ENCODE measurements around the gene TAF3.

- TF ChIP-seq POLR2A (IDR thresholded peaks at IDR 0.05) (no peak), CTCF (IDR thresholded peaks at IDR 0.05) (no peak)
Measured at GRCh38 chr10:8058274-8059111, 240.2 kb downstream of the TAF3 start.
